Osteocyte (in vitro differentiated cells): ENCODE data around the gene OAS3. TPM values are rescaled to one million over a fixed set of nuclear protein-coding genes. Genes with fewer than 3 reads are reported as not detected.

Experiments used
- DNase-seq: peaks from one replicate; pipeline ENCODE4 v3.0.0; 2021; ENCODE audit warnings: mixed read lengths; ENCODE audit not compliant: unreplicated experiment; ENCODE audit errors: extremely low spot score
- H3K27ac Mint-ChIP-seq: one replicate; pipeline ENCODE4 v1.8.0; 2021; ENCODE audit warnings: mild to moderate bottlenecking, mixed read lengths; ENCODE audit not compliant: unreplicated experiment
- H3K27me3 Mint-ChIP-seq: one replicate; pipeline ENCODE4 v1.8.0; 2021; ENCODE audit warnings: mixed read lengths; ENCODE audit not compliant: unreplicated experiment
- H3K36me3 Mint-ChIP-seq: one replicate; pipeline ENCODE4 v1.8.0; 2021; ENCODE audit warnings: mixed read lengths; ENCODE audit not compliant: unreplicated experiment
- H3K4me1 Mint-ChIP-seq: one replicate; pipeline ENCODE4 v1.8.0; 2021; ENCODE audit warnings: mixed read lengths; ENCODE audit not compliant: unreplicated experiment
- H3K4me3 Mint-ChIP-seq: one replicate; pipeline ENCODE4 v1.8.0; 2021; ENCODE audit warnings: mild to moderate bottlenecking, moderate library complexity, mixed read lengths; ENCODE audit not compliant: unreplicated experiment
- H3K9me3 Mint-ChIP-seq: one replicate; pipeline ENCODE4 v1.8.0; 2021; ENCODE audit warnings: mixed read lengths; ENCODE audit not compliant: unreplicated experiment
- CTCF ChIP-seq: fragments of 200-600 bp; sonication (generic); IDR thresholded peaks from 2 replicates; pipeline ENCODE4 v1.5.0; 2021; ENCODE audit warnings: antibody characterized with exemption, mild to moderate bottlenecking, moderate library complexity
- total RNA-seq: library from RNA; stranded (reverse); gene quantifications from 2 replicates; pipeline ENCODE4 v1.2.1, GENCODE V29; 2021

The OAS3 gene
- total RNA-seq, 1 donor from 2014 or later = 0.13 TPM

- Mint-ChIP-seq H3K4me1 (no peaks in the 10 kb centered on the region), H3K36me3 (no peaks in the 10 kb centered on the region), H3K27me3 (no peaks in the 10 kb centered on the region), H3K27ac (no peak overlapping the region), H3K4me3 (no peak overlapping the region), H3K9me3 (peaks cover 5% of the 10 kb centered on the region)
- no peak for TF ChIP-seq CTCF
- peak; percentile 42 for DNase-seq
These were observed 9.3 kb upstream of the OAS3 start for GRCh38 chr12:112928978-112929377.

GRCh38 chr12:112929715-112930114 lies 8.6 kb upstream of the OAS3 start:
- Mint-ChIP-seq H3K36me3 (no peaks in the 10 kb centered on the region), H3K4me1 (no peaks in the 10 kb centered on the region), H3K9me3 (peaks cover 5% of the 10 kb centered on the region), H3K27me3 (no peaks in the 10 kb centered on the region), H3K4me3 (no peak overlapping the region), H3K27ac (no peak overlapping the region)
- no peak for DNase-seq
- no peak for TF ChIP-seq CTCF

GRCh38 chr12:112930350-112930749 lies 7.9 kb upstream of the OAS3 start:
- no peak for TF ChIP-seq CTCF
- Mint-ChIP-seq H3K9me3 (peaks cover 5% of the 10 kb centered on the region), H3K27me3 (no peaks in the 10 kb centered on the region), H3K27ac (no peak overlapping the region), H3K4me3 (no peak overlapping the region), H3K4me1 (no peaks in the 10 kb centered on the region), H3K36me3 (no peaks in the 10 kb centered on the region)
- peak; percentile 63 for DNase-seq

- Mint-ChIP-seq H3K4me1 (no peaks in the 10 kb centered on the region), H3K27ac (no peak overlapping the region), H3K36me3 (no peaks in the 10 kb centered on the region), H3K27me3 (no peaks in the 10 kb centered on the region), H3K4me3 (no peak overlapping the region), H3K9me3 (peaks cover 18% of the 10 kb centered on the region)
- DNase-seq = peak; percentile 30
- no peak for TF ChIP-seq CTCF
These were observed 5.7 kb upstream of the OAS3 start for GRCh38 chr12:112932485-112933128.

GRCh38 chr12:112933129-112933505 lies 5.2 kb upstream of the OAS3 start:
- no peak overlapping the region for H3K4me3 Mint-ChIP-seq
- H3K27me3 Mint-ChIP-seq = no peaks in the 10 kb centered on the region
- no peak for DNase-seq
- no peaks in the 10 kb centered on the region for H3K36me3 Mint-ChIP-seq
- H3K27ac Mint-ChIP-seq = no peak overlapping the region
- H3K9me3 Mint-ChIP-seq = peaks cover 18% of the 10 kb centered on the region
- no peak for TF ChIP-seq CTCF
- H3K4me1 Mint-ChIP-seq = no peaks in the 10 kb centered on the region
